Fibroblast of lung (primary cell): ENCODE data around the gene KIRREL2. TPM values are rescaled to one million over a fixed set of nuclear protein-coding genes. Genes with fewer than 3 reads are reported as not detected.
"Not testable (repeated sequence)": the region's sequence is repeated elsewhere in the genome, so short reads cannot be mapped to it uniquely, and the experiment has no call there.

ENCODE experiments used
- DNase-seq, 2 donors: peaks; one replicate each; pipeline versions ENCODE4 v3.0.0 to v3.0.0-alpha.2; 2010; ENCODE audit warnings: low read depth in 2 of 2
- H2AFZ ChIP-seq: 2 replicates; pipeline ENCODE4 v1.5.1; 2012; ENCODE audit warnings: low read length, control low read depth, inconsistent platforms
- H3K27ac ChIP-seq: 2 replicates; pipeline ENCODE4 v1.5.1; 2011; ENCODE audit warnings: low read length, control low read depth; ENCODE audit not compliant: insufficient read depth
- H3K27me3 ChIP-seq: 2 replicates; pipeline ENCODE4 v1.5.1; 2011; ENCODE audit warnings: mild to moderate bottlenecking, low read length; ENCODE audit not compliant: control insufficient read depth, insufficient read depth
- H3K36me3 ChIP-seq: 2 replicates; pipeline ENCODE4 v1.5.1; 2011; ENCODE audit warnings: low read length; ENCODE audit not compliant: control insufficient read depth, insufficient read depth
- H3K4me1 ChIP-seq: 2 replicates; pipeline ENCODE4 v1.5.1; 2011; ENCODE audit warnings: low read length; ENCODE audit not compliant: control insufficient read depth, insufficient read depth; ENCODE audit errors: extremely low read depth
- H3K4me2 ChIP-seq: 2 replicates; pipeline ENCODE4 v1.5.1; 2011; ENCODE audit warnings: low read length, control low read depth; ENCODE audit not compliant: insufficient read depth; ENCODE audit errors: extremely low read depth
- H3K4me3 ChIP-seq, 4 experiments: fragments of 200-600 bp in 1 of 4; sonication (generic) in 1 of 4; replicated peaks in 1 of 4; 2 replicates each; pipeline ENCODE4 v1.5.1; 2011 to 2016; ENCODE audit warnings: low read length in 4 of 4, low read depth in 3 of 4, mild to moderate bottlenecking in 3 of 4, control low read depth in 2 of 4, inconsistent platforms in 1 of 4, mixed read lengths in 1 of 4; ENCODE audit not compliant: insufficient read depth in 1 of 4; ENCODE audit errors: control extremely low read depth in 1 of 4
- H3K79me2 ChIP-seq: 2 replicates; pipeline ENCODE4 v1.5.1; 2012; ENCODE audit warnings: mild to moderate bottlenecking, low read length, inconsistent platforms; ENCODE audit not compliant: control insufficient read depth, insufficient read depth
- H3K9ac ChIP-seq: 2 replicates; pipeline ENCODE4 v1.5.1; 2011; ENCODE audit warnings: mild to moderate bottlenecking, low read length, control low read depth; ENCODE audit not compliant: insufficient read depth
- H3K9me3 ChIP-seq: 2 replicates; pipeline ENCODE4 v1.5.1; 2012; ENCODE audit warnings: low read depth, low read length; ENCODE audit not compliant: control insufficient read depth, insufficient read depth
- H4K20me1 ChIP-seq: 2 replicates; pipeline ENCODE4 v1.5.1; 2011; ENCODE audit warnings: low read length; ENCODE audit not compliant: control insufficient read depth, insufficient read depth; ENCODE audit errors: extremely low read depth
- CTCF ChIP-seq, 2 donors: IDR thresholded peaks in 1 of 2; conservative IDR thresholded peaks in 1 of 2; 1 replicate in 1 of 2; 2 replicates in 1 of 2; pipeline ENCODE4 v1.5.1; 2011 to 2012; ENCODE audit warnings: low read length in 2 of 2, control low read depth in 1 of 2, inconsistent platforms in 1 of 2, low read depth in 1 of 2, mild to moderate bottlenecking in 1 of 2
- EZH2 ChIP-seq: IDR thresholded peaks from 2 replicates; pipeline ENCODE4 v1.5.1; 2012; ENCODE audit warnings: low read length, control low read depth, mild to moderate bottlenecking; ENCODE audit errors: missing control alignments
- polyA plus RNA-seq, 2 donors: library from polyadenylated mRNA; depleted of rRNA in 1 of 2; stranded (reverse) in 1 of 2; unstranded in 1 of 2; fragments of >200 nt; gene quantifications; 2 replicates each; pipeline ENCODE4 v1.2.1, GENCODE V29; 2011 to 2012; ENCODE audit warnings: missing spikeins in 1 of 2
- total RNA-seq: library from RNA; depleted of rRNA; stranded (reverse); fragments of >200 nt; gene quantifications from 2 replicates; pipeline ENCODE4 v1.2.1, GENCODE V29; 2014

KIRREL2 gene
- total and polyA plus RNA-seq, 2 donors (not counting 1 experiment from before 2014, with no cell fraction given) = under 0.01 TPM; not detected in 1

DNA sequence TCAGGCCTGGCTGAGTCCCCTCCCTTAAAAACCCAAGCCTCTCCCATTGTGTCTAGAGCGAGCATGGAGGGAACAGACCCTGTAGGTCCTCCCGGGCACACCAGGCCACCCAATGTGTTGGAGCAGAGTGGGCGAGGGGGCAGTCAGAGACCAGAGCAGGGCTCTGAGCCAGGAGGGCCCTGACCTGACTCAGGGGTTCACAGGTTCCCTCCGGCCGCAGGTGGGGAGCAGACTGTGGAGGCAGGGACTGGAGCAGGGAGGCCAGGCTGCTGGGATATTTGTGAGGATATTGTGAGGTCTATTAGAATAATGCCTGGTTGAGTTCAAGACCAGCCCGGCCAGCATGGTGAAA, 52.9 kb downstream of the KIRREL2 start:
- DNase-seq = no peak
- Histone ChIP-seq H3K27me3 (no peaks in the 10 kb centered on the region), H3K9ac (no peak overlapping the region), H3K36me3 (no peaks in the 10 kb centered on the region), H3K79me2 (no peaks in the 10 kb centered on the region), H3K4me1 (no peaks in the 10 kb centered on the region), H3K4me2 (no peak overlapping the region), H3K9me3 (no peaks in the 10 kb centered on the region), H4K20me1 (no peaks in the 10 kb centered on the region), H3K4me3 (no peak overlapping the region), H2AFZ (no peak overlapping the region), H3K27ac (no peak overlapping the region)
- TF ChIP-seq EZH2 (no peak), CTCF (conservative IDR thresholded peaks at IDR 0.05 in 1 of 2, IDR thresholded peaks at IDR 0.05 in 1 of 2; ENCODE audit: low read depth in 1 of 2, low read length in 2 of 2) (no peak)

GRCh38 chr19:35910355-35910754, 53.6 kb downstream of the KIRREL2 start:
- not testable (repeated sequence) for H3K4me2 ChIP-seq, H4K20me1 ChIP-seq, DNase-seq

GRCh38 chr19:35911173-35911572, 54.5 kb downstream of the KIRREL2 start:
- no peaks in the 10 kb centered on the region for H3K4me1 ChIP-seq
- TF ChIP-seq EZH2 (no peak), CTCF (conservative IDR thresholded peaks at IDR 0.05 in 1 of 2, IDR thresholded peaks at IDR 0.05 in 1 of 2; ENCODE audit: low read depth in 1 of 2, low read length in 2 of 2) (no peak)

More at GRCh38 chr19:35910355-35910754, 53.6 kb downstream of the KIRREL2 start:
- not testable (repeated sequence) for H3K4me1 ChIP-seq, H3K9ac ChIP-seq, H3K9me3 ChIP-seq, H3K27me3 ChIP-seq, H3K79me2 ChIP-seq, H3K27ac ChIP-seq, H3K36me3 ChIP-seq, H2AFZ ChIP-seq, H3K4me3 ChIP-seq

More at GRCh38 chr19:35911173-35911572, 54.5 kb downstream of the KIRREL2 start:
- H3K4me3 ChIP-seq = no peak overlapping the region
- no peak overlapping the region for H3K9ac ChIP-seq
- no peaks in the 10 kb centered on the region for H3K36me3 ChIP-seq
- no peak for DNase-seq
- H3K4me2 ChIP-seq = no peak overlapping the region
- no peaks in the 10 kb centered on the region for H3K9me3 ChIP-seq
- no peak overlapping the region for H2AFZ ChIP-seq
- no peaks in the 10 kb centered on the region for H3K79me2 ChIP-seq
- H3K27me3 ChIP-seq = no peaks in the 10 kb centered on the region
- no peak overlapping the region for H3K27ac ChIP-seq
- H4K20me1 ChIP-seq = no peaks in the 10 kb centered on the region
